ENCODE results near the gene CBFB.
"Not testable (repeated sequence)": the region's sequence is repeated elsewhere in the genome, so short reads cannot be mapped to it uniquely, and the experiment has no call there.

DNA sequence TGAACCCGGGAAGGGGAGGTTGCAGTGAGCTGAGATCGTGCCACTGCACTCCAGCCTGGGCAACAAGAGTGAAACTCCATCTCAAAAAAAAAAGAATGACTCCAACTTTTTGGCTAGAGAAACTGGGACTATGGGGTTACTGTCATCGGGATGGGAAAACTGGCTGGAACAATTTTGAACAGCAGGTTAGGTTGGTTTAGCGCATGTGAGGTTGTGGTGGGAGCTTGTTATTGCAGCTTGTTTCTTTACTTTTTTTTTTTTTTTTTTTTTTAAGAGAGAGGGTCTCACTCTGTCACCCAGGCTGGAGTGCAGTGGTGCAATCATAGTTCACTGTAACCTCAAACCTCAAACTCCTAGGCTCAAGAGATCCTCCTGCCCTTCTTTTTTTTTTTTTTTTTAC is 12.6 kb downstream of the CBFB start:
- TF ChIP-seq, protein P1, sequence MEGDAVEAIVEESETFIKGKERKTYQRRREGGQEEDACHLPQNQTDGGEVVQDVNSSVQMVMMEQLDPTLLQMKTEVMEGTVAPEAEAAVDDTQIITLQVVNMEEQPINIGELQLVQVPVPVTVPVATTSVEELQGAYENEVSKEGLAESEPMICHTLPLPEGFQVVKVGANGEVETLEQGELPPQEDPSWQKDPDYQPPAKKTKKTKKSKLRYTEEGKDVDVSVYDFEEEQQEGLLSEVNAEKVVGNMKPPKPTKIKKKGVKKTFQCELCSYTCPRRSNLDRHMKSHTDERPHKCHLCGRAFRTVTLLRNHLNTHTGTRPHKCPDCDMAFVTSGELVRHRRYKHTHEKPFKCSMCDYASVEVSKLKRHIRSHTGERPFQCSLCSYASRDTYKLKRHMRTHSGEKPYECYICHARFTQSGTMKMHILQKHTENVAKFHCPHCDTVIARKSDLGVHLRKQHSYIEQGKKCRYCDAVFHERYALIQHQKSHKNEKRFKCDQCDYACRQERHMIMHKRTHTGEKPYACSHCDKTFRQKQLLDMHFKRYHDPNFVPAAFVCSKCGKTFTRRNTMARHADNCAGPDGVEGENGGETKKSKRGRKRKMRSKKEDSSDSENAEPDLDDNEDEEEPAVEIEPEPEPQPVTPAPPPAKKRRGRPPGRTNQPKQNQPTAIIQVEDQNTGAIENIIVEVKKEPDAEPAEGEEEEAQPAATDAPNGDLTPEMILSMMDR (conservative IDR thresholded peaks at IDR 0.05; ENCODE audit: low read depth, low read length): not testable (repeated sequence)
- not testable (repeated sequence) for TF ChIP-seq EZH2phosphoT487 (IDR thresholded peaks at IDR 0.05; ENCODE audit: borderline replicate concordance, low read length)

All from PC-3 (cell line).